ENCODE results near the gene C15orf62. TPM values are rescaled to one million over a fixed set of nuclear protein-coding genes. Genes with fewer than 3 reads are reported as not detected.

C15orf62 gene
- total RNA-seq, 6 donors from 2014 or later, result 0.81 to 4.2 (median 1.4) TPM

GRCh38 chr15:40785164-40785563, 15.4 kb downstream of the C15orf62 start:
- ATAC-seq (ENCODE audit: low FRiP score in 2 of 2) (no peak), DNase-seq (no peak)
- peak overlapping the region in 3 of 4 donors; percentile 7 to 80 (median 53) for H3K27ac ChIP-seq
- H3K9me3 ChIP-seq, result no peaks in the 10 kb centered on the region
- H3K27me3 ChIP-seq, result no peaks in the 10 kb centered on the region
- H3K4me3 ChIP-seq, result no peak overlapping the region
- 80 to 81% methylated on average over 3 of the region's 3 CpGs for WGBS, 2 donors
- H3K4me1 ChIP-seq, result peaks cover 27 to 39% (median 32%) of the 10 kb centered on the region in 4 donors
- TF ChIP-seq CTCF (IDR thresholded peaks at IDR 0.05) (peak in 1 of 6 experiments; percentile 8), POLR2AphosphoS5 (IDR thresholded peaks at IDR 0.05) (no peak), POLR2A (IDR thresholded peaks at IDR 0.05) (no peak), EP300 (IDR thresholded peaks at IDR 0.05) (no peak)
- H3K36me3 ChIP-seq, result peaks cover 0 to under 1% (median 0%) of the 10 kb centered on the region in 4 donors

GRCh38 chr15:40785814-40786213, 16.0 kb downstream of the C15orf62 start:
- ATAC-seq (ENCODE audit: low FRiP score in 2 of 2) (no peak), DNase-seq (no peak)
- H3K27me3 ChIP-seq, result no peaks in the 10 kb centered on the region
- H3K36me3 ChIP-seq, result peaks cover 0 to 5% (median 0%) of the 10 kb centered on the region in 4 donors
- no peaks in the 10 kb centered on the region for H3K9me3 ChIP-seq
- peaks cover 27 to 39% (median 35%) of the 10 kb centered on the region in 4 donors for H3K4me1 ChIP-seq
- peak overlapping the region; percentile 7 to 80 (median 34) for H3K27ac ChIP-seq
- WGBS, 2 donors, result 55 to 68% methylated on average over 2 of the region's 2 CpGs
- no peak for TF ChIP-seq POLR2A (IDR thresholded peaks at IDR 0.05)
- H3K4me3 ChIP-seq, result no peak overlapping the region

GRCh38 chr15:40787344-40787841, 17.6 kb downstream of the C15orf62 start:
- Histone ChIP-seq H3K27ac (peak overlapping the region; percentile 64 to 82 (median 78)), H3K9me3 (no peaks in the 10 kb centered on the region), H3K36me3 (peaks cover 0 to 11% (median 6%) of the 10 kb centered on the region in 4 donors), H3K27me3 (no peaks in the 10 kb centered on the region), H3K4me1 (peaks cover 27 to 39% (median 35%) of the 10 kb centered on the region in 4 donors), H3K4me3 (no peak overlapping the region)
- WGBS, 2 donors, result 14 to 29% methylated on average over 4 of the region's 4 CpGs
- TF ChIP-seq CTCF (IDR thresholded peaks at IDR 0.05), result no peak
- peak in 1 of 4 donors; percentile 14 for TF ChIP-seq POLR2A (IDR thresholded peaks at IDR 0.05)
- TF ChIP-seq POLR2AphosphoS5 (IDR thresholded peaks at IDR 0.05), result peak; percentile 14 to 25
- peak in 1 of 4 donors; percentile 51 for TF ChIP-seq EP300 (IDR thresholded peaks at IDR 0.05)
- ATAC-seq (ENCODE audit: low FRiP score in 2 of 2), result peak; percentile 61 to 63
- peak in 1 of 2 donors; percentile 76 for DNase-seq

DNA sequence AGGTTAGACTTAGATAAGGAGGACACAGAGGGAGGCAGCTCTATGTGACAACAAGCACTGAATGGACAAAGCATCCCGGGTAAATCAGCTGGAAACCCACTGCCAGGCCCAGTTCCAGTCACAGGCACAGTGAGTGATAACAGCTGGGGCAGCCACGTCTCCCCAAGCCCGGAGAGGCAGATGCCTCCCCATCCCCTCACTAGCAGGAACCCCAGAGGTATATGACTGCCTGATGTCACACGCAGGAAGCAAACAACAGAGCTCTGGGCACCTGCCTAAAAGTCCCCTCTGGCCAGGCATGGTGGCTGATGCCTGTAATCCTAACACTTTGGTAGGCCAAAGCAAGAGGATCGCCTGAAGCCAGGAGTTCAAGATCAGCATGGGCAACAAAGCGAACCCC, 18.2 kb downstream of the C15orf62 start:
- TF ChIP-seq CTCF (IDR thresholded peaks at IDR 0.05) (no peak), POLR2AphosphoS5 (IDR thresholded peaks at IDR 0.05) (no peak), EP300 (IDR thresholded peaks at IDR 0.05) (no peak)
- H3K9me3 ChIP-seq, result no peaks in the 10 kb centered on the region
- no peaks in the 10 kb centered on the region for H3K27me3 ChIP-seq
- 69 to 73% methylated on average over 6 of the region's 6 CpGs for WGBS, 2 donors
- H3K27ac ChIP-seq, result peak overlapping the region; percentile 64 to 82 (median 78)
- no peak for DNase-seq
- peaks cover 27 to 39% (median 35%) of the 10 kb centered on the region in 4 donors for H3K4me1 ChIP-seq
- no peak for ATAC-seq (ENCODE audit: low FRiP score in 2 of 2)
- H3K36me3 ChIP-seq, result peaks cover 0 to 12% (median 6%) of the 10 kb centered on the region in 4 donors
- no peak overlapping the region for H3K4me3 ChIP-seq

- TF ChIP-seq CTCF (IDR thresholded peaks at IDR 0.05) (no peak), EP300 (IDR thresholded peaks at IDR 0.05) (no peak), POLR2A (IDR thresholded peaks at IDR 0.05) (no peak), POLR2AphosphoS5 (IDR thresholded peaks at IDR 0.05) (no peak)
- 68 to 83% methylated on average over 5 of the region's 5 CpGs for WGBS, 2 donors
- Histone ChIP-seq H3K9me3 (no peaks in the 10 kb centered on the region), H3K36me3 (peaks cover 0 to 12% (median 6%) of the 10 kb centered on the region in 4 donors), H3K27me3 (no peaks in the 10 kb centered on the region), H3K4me3 (no peak overlapping the region), H3K4me1 (peaks cover 30 to 43% (median 38%) of the 10 kb centered on the region in 4 donors), H3K27ac (peak overlapping the region; percentile 23 to 75 (median 61))
- DNase-seq, result no peak
- no peak for ATAC-seq (ENCODE audit: low FRiP score in 2 of 2)
These were observed 19.3 kb downstream of the C15orf62 start for GRCh38 chr15:40789119-40789518.

Data from upper lobe of left lung (tissue), 6 donors.